ENCODE data around the gene AARS2.

GRCh38 chr6:44286285-44286565 is 26.9 kb downstream of the AARS2 start:
- TF ChIP-seq HMGXB4 (CRISPR knock-in tag; IDR thresholded peaks at IDR 0.05; ENCODE audit: borderline replicate concordance) (no peak), CTCF (IDR thresholded peaks at IDR 0.05) (no peak), EP300 (IDR thresholded peaks at IDR 0.05) (no peak), GATA3 (IDR thresholded peaks at IDR 0.05; ENCODE audit: borderline replicate concordance) (no peak), POLR2A (IDR thresholded peaks at IDR 0.05; ENCODE audit: low read length) (no peak), REST (IDR thresholded peaks at IDR 0.05) (no peak), ESRRA (IDR thresholded peaks at IDR 0.05; ENCODE audit: borderline replicate concordance, low read length) (no peak), RAD21 (conservative IDR thresholded peaks at IDR 0.05 in 1 of 2, IDR thresholded peaks at IDR 0.05 in 1 of 2) (no peak), ZSCAN20 (CRISPR knock-in tag; IDR thresholded peaks at IDR 0.05) (no peak), SMC3 (IDR thresholded peaks at IDR 0.05) (no peak), CEBPB (IDR thresholded peaks at IDR 0.05) (no peak)
